Heart left ventricle (tissue), 16 donors: ENCODE measurements around the gene USP10. TPM values are rescaled to one million over a fixed set of nuclear protein-coding genes. Genes with fewer than 3 reads are reported as not detected.

Experiments
- ATAC-seq, 4 donors: fragments of 200-7000 bp; cut with Tn5 transposase; one replicate each; pipeline ENCODE4 v1.9.1; 2020 to 2022; ENCODE audit warnings: moderate library complexity in 4 of 4, mild to moderate bottlenecking in 3 of 4, moderate number of reproducible peaks in 1 of 4
- DNase-seq, 5 donors: peaks; one replicate each; pipeline ENCODE4 v3.0.0-alpha.2; 2020
- H3K27ac ChIP-seq, 12 donors: fragments of 200-600 bp; sonication (generic) in 4 of 12; one replicate each; pipeline versions ENCODE4 v1.5.0 to v1.8.0; 2016 to 2022; ENCODE audit warnings: mild to moderate bottlenecking in 2 of 12
- H3K27me3 ChIP-seq, 9 donors: fragments of 200-600 bp; sonication (generic) in 2 of 9; one replicate each; pipeline versions ENCODE4 v1.5.1 to v1.8.0; 2016 to 2022; ENCODE audit warnings: mild to moderate bottlenecking in 3 of 9
- H3K36me3 ChIP-seq, 9 donors: fragments of 200-600 bp; sonication (generic) in 2 of 9; one replicate each; pipeline versions ENCODE4 v1.5.0 to v1.8.0; 2018 to 2022; ENCODE audit warnings: mild to moderate bottlenecking in 2 of 9
- H3K4me1 ChIP-seq, 12 donors: fragments of 200-600 bp; sonication (generic) in 4 of 12; one replicate each; pipeline versions ENCODE4 v1.5.0 to v1.8.0; 2016 to 2022; ENCODE audit warnings: mild to moderate bottlenecking in 3 of 12
- H3K4me3 ChIP-seq, 12 donors: fragments of 200-600 bp; sonication (generic) in 4 of 12; one replicate each; pipeline versions ENCODE4 v1.5.0 to v1.8.0; 2017 to 2022; ENCODE audit warnings: mild to moderate bottlenecking in 9 of 12, moderate library complexity in 4 of 12
- H3K9me3 ChIP-seq, 12 donors: fragments of 200-600 bp; sonication (generic) in 4 of 12; one replicate each; pipeline versions ENCODE4 v1.5.0 to v1.8.0; 2016 to 2022; ENCODE audit warnings: mild to moderate bottlenecking in 1 of 12
- POLR2A ChIP-seq, 2 donors: fragments of 450-650 bp; IDR thresholded peaks; one replicate each; pipeline ENCODE4 v1.6.1; 2017; ENCODE audit warnings: antibody characterized with exemption in 2 of 2, mild to moderate bottlenecking in 2 of 2, moderate library complexity in 2 of 2
- WGBS, 4 donors: extraction: QIAGEN DNeasy Blood & Tissue Kit in 2 of 4; methylation state at CpG; one replicate each; pipeline versions ENCODE4 v1.1.5 to v1.1.7; 2013 to 2018; 5-methylcytosine and 5-hydroxymethylcytosine counted together
- intact Hi-C, 10 donors: fragments of 100-400 bp; cut with DNase I; formaldehyde crosslinking; loops; one replicate each; pipeline versions ENCODE4 v1.11.1 to v1.14.2; 2022
- polyA plus RNA-seq, 2 donors: library from polyadenylated mRNA; stranded (reverse); fragments of 200-250 nt; gene quantifications; one replicate each; pipeline ENCODE4 v1.2.3, GENCODE V29; 2013
- total RNA-seq, 9 donors: library from RNA; depleted of rRNA in 2 of 9; stranded (reverse); fragments of >200 nt in 2 of 9; fragmentation: NEBNext Ultra II Directional in 3 of 9; extraction: Animal tissue kit (Norgen Biotek cat#: 25700) in 3 of 9; gene quantifications; one replicate each; pipeline versions ENCODE4 v1.1.0 to v1.2.4, GENCODE V29; 2016 to 2023
- TF ChIP-seq, protein P1 (sequence below), 12 donors: fragments of 200-600 bp; sonication (generic) in 4 of 12; IDR thresholded peaks; one replicate each; pipeline versions ENCODE4 v1.5.0 to v1.8.0; 2018 to 2022; ENCODE audit warnings: antibody characterized with exemption in 12 of 12, mild to moderate bottlenecking in 5 of 12
- donor health status: ischemic (EF 13 %, LVEDD 7.1; RV severe dilation, severe dysfunction).
- donor health status: healthy with polysubstance abuse.
- donor health status: DM: no; HTN: yes; CAD: no.
- donor health status: DM: no; HTN: no; CAD: no.
- donor health status: ischemic (EF 25% LVEDD 6.9; RV normal size, moderate dysfunction).
- donor health status: ischemic (EF 25% LVEDD 5.7; RV mildly dilated, moderate dysfunction).
- donor health status: healthy.
- donor health status: DM: yes; HTN: yes; CAD: no.
- donor health status: ischemic (EF 35%, LVEDD 5.7; RV mildly dilated, moderate dysfunction).
- donor health status: nonischemic (EF 11% LVEDD 7.7; RV severe dilation, severe dysfunction).
- donor health status: DM: yes; HTN: yes; CAD: no.
- donor health status: PGD.
- donor health status: ischemic (EF 29% LVEDD 5.4; RV normal size, mild dysfunction).
- donor health status: nonischemic (EF 23%, LVEDD 6.1; RV moderate dilation, normal function).

Gene USP10
- total and polyA plus RNA-seq, 11 donors = 17.8 to 73.5 (median 61.6) TPM

DNA sequence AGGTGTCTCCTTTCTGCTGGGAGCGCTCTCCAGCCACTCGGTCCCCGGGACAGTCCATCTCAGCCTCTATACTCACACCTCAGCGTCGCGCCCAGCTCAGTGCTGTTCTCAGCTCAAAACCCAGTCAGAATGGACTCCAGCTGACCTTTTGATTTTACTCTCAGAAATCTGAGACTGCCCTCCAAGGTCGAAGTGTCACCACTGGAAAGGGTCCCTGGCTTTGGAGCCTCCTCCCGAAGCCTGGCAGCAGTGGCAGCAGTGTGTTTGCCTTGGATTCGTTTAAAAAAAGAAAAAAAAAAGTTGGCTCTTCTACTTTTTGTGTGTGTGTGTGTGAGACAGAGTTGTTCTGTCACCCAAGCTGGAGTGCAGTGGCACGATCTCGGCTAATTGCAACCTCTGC is 41.1 kb upstream of the USP10 start:
- 82 to 88% (median 84%) methylated on average over 11 of the region's 11 CpGs for WGBS, 4 donors
- H3K4me1 ChIP-seq = peaks cover 0 to 4% (median 0%) of the 10 kb centered on the region in 12 donors
- H3K27ac ChIP-seq = no peak overlapping the region
- TF ChIP-seq, protein P1, sequence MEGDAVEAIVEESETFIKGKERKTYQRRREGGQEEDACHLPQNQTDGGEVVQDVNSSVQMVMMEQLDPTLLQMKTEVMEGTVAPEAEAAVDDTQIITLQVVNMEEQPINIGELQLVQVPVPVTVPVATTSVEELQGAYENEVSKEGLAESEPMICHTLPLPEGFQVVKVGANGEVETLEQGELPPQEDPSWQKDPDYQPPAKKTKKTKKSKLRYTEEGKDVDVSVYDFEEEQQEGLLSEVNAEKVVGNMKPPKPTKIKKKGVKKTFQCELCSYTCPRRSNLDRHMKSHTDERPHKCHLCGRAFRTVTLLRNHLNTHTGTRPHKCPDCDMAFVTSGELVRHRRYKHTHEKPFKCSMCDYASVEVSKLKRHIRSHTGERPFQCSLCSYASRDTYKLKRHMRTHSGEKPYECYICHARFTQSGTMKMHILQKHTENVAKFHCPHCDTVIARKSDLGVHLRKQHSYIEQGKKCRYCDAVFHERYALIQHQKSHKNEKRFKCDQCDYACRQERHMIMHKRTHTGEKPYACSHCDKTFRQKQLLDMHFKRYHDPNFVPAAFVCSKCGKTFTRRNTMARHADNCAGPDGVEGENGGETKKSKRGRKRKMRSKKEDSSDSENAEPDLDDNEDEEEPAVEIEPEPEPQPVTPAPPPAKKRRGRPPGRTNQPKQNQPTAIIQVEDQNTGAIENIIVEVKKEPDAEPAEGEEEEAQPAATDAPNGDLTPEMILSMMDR (IDR thresholded peaks at IDR 0.05) = no peak
- no peak for TF ChIP-seq POLR2A (IDR thresholded peaks at IDR 0.05)
- no peak for DNase-seq
- peaks cover 7 to 99% (median 94%) of the 10 kb centered on the region in 9 donors for H3K36me3 ChIP-seq
- no peaks in the 10 kb centered on the region for H3K9me3 ChIP-seq
- no peak for ATAC-seq
- intact Hi-C loops = no loop called here
- no peak overlapping the region for H3K4me3 ChIP-seq
- no peaks in the 10 kb centered on the region for H3K27me3 ChIP-seq

GRCh38 chr16:84659656-84660300 is 40.0 kb upstream of the USP10 start:
- DNase-seq (no peak), ATAC-seq (no peak)
- H3K27me3 ChIP-seq = no peaks in the 10 kb centered on the region
- WGBS, 4 donors = 93 to 97% (median 95%) methylated on average over 17 to 27 of the region's 27 CpGs
- H3K4me1 ChIP-seq = peaks cover 0 to 4% (median 0%) of the 10 kb centered on the region in 12 donors
- no peak for TF ChIP-seq POLR2A (IDR thresholded peaks at IDR 0.05)
- TF ChIP-seq, protein P1 (IDR thresholded peaks at IDR 0.05) = no peak
- H3K36me3 ChIP-seq = peaks cover 7 to 100% (median 94%) of the 10 kb centered on the region in 9 donors
- H3K9me3 ChIP-seq = no peaks in the 10 kb centered on the region
- H3K27ac ChIP-seq = no peak overlapping the region
- intact Hi-C loops = no loop called here
- no peak overlapping the region for H3K4me3 ChIP-seq

- Histone ChIP-seq H3K9me3 (no peaks in the 10 kb centered on the region), H3K4me3 (no peak overlapping the region), H3K27me3 (no peaks in the 10 kb centered on the region), H3K4me1 (peaks cover 0 to 4% (median 0%) of the 10 kb centered on the region in 12 donors), H3K36me3 (peaks cover 7 to 100% (median 97%) of the 10 kb centered on the region in 9 donors), H3K27ac (no peak overlapping the region)
- TF ChIP-seq POLR2A (IDR thresholded peaks at IDR 0.05) = no peak
- TF ChIP-seq, protein P1 (IDR thresholded peaks at IDR 0.05) = no peak
- WGBS, 4 donors = 81 to 86% (median 82%) methylated on average over 7 of the region's 7 CpGs
- DNase-seq (no peak), ATAC-seq (no peak)
- intact Hi-C loops = no loop called here
These were observed 38.8 kb upstream of the USP10 start for GRCh38 chr16:84660973-84661372.

- no peak for ATAC-seq
- H3K36me3 ChIP-seq = peaks cover 7 to 100% (median 99%) of the 10 kb centered on the region in 9 donors
- WGBS, 4 donors = 96 to 97% (median 97%) methylated on average over 45 to 51 of the region's 51 CpGs
These were observed 38.3 kb upstream of the USP10 start for GRCh38 chr16:84661418-84662060.

More at GRCh38 chr16:84661418-84662060, 38.3 kb upstream of the USP10 start:
- TF ChIP-seq POLR2A (IDR thresholded peaks at IDR 0.05) = no peak
- TF ChIP-seq, protein P1 (IDR thresholded peaks at IDR 0.05) = no peak
- H3K27ac ChIP-seq = no peak overlapping the region
- DNase-seq = no peak
- no peaks in the 10 kb centered on the region for H3K27me3 ChIP-seq
- H3K4me3 ChIP-seq = no peak overlapping the region
- H3K4me1 ChIP-seq = peaks cover 0 to 4% (median 0%) of the 10 kb centered on the region in 12 donors
- intact Hi-C loops = no loop called here
- no peaks in the 10 kb centered on the region for H3K9me3 ChIP-seq
